H1 (cell line): ENCODE data around the gene TMEM129. TPM values are rescaled to one million over a fixed set of nuclear protein-coding genes. Genes with fewer than 3 reads are reported as not detected.

Experiments used
- CTCF ChIA-PET: fragments of 300-600 bp; sonication (Branson Sonifier 250); formaldehyde crosslinking; loops from one replicate; lab custom pipeline; 2021; ENCODE audit not compliant: partially characterized antibody; lab: Charles Lee
- POLR2A ChIA-PET: fragments of 300-600 bp; sonication (Branson Sonifier 250); formaldehyde crosslinking; loops from one replicate; lab custom pipeline; 2021; ENCODE audit warnings: inconsistent platforms; ENCODE audit not compliant: partially characterized antibody; lab: Charles Lee
- DNase-seq, 2 experiments: peaks; one replicate each; pipeline versions ENCODE4 v3.0.0 to v3.0.0-alpha.2; 2010 to 2022; ENCODE audit warnings: low spot score in 2 of 2, low read depth in 1 of 2, mixed read lengths in 1 of 2
- FAIRE-seq: peaks from 2 replicates; lab custom pipeline; 2011; peaks lifted over from hg19 to GRCh38; lab: Jason Lieb, UNC
- H2AFZ ChIP-seq: 2 replicates; pipeline ENCODE4 v1.8.1; 2012; ENCODE audit warnings: low read length, inconsistent platforms
- H2AK5ac ChIP-seq: 2 replicates; pipeline ENCODE4 v1.6.1; 2013; ENCODE audit warnings: low read depth, low read length
- H2BK120ac ChIP-seq: replicated peaks from 2 replicates; pipeline ENCODE3; 2013; ENCODE audit warnings: low read depth, low read length, inconsistent platforms
- H2BK12ac ChIP-seq: 2 replicates; pipeline ENCODE4 v1.6.1; 2013; ENCODE audit warnings: low read depth, low read length
- H2BK15ac ChIP-seq: 2 replicates; pipeline ENCODE4 v1.6.1; 2013; ENCODE audit warnings: low read length
- H2BK20ac ChIP-seq: 2 replicates; pipeline ENCODE4 v1.6.1; 2013; ENCODE audit warnings: low read length
- H2BK5ac ChIP-seq: 2 replicates; pipeline ENCODE4 v1.6.1; 2013; ENCODE audit warnings: low read depth, low read length
- H3K14ac ChIP-seq: 2 replicates; pipeline ENCODE4 v1.6.1; 2013; ENCODE audit warnings: inconsistent platforms; ENCODE audit not compliant: insufficient read length
- H3K18ac ChIP-seq: 2 replicates; pipeline ENCODE4 v1.6.1; 2013; ENCODE audit warnings: low read length; ENCODE audit errors: extremely low read depth
- H3K23ac ChIP-seq: 2 replicates; pipeline ENCODE4 v1.6.1; 2013; ENCODE audit warnings: inconsistent platforms; ENCODE audit not compliant: insufficient read length
- H3K23me2 ChIP-seq: 2 replicates; pipeline ENCODE4 v1.6.1; 2013; ENCODE audit warnings: low read depth, low read length
- H3K27ac ChIP-seq: 2 replicates; pipeline ENCODE4 v1.6.1; 2011; ENCODE audit warnings: low read depth, low read length, inconsistent platforms
- H3K27me3 ChIP-seq, 4 experiments: replicated peaks in 1 of 4; 1 replicate in 1 of 4; 2 replicates in 3 of 4; pipeline versions ENCODE4 v1.6.1 to v1.8.1; 2011 to 2013; ENCODE audit warnings: low read length in 3 of 4, mild to moderate bottlenecking in 3 of 4, inconsistent platforms in 2 of 4, mixed read lengths in 2 of 4, moderate library complexity in 1 of 4; ENCODE audit not compliant: control insufficient read depth in 3 of 4, insufficient read depth in 3 of 4; ENCODE audit errors: extremely low read depth in 1 of 4
- H3K36me3 ChIP-seq, 4 experiments: 2 replicates each; pipeline versions ENCODE4 v1.6.1 to v1.8.1; 2011 to 2013; ENCODE audit warnings: mild to moderate bottlenecking in 4 of 4, low read length in 3 of 4, moderate library complexity in 2 of 4, control low read depth in 1 of 4, inconsistent platforms in 1 of 4; ENCODE audit not compliant: insufficient read depth in 4 of 4, control insufficient read depth in 2 of 4
- H3K4ac ChIP-seq: replicated peaks from 2 replicates; pipeline ENCODE3; 2013; ENCODE audit warnings: low read length, low read depth, mixed read lengths, inconsistent platforms; ENCODE audit not compliant: insufficient read length
- H3K4me1 ChIP-seq, 4 experiments: replicated peaks in 1 of 4; 1 replicate in 1 of 4; 2 replicates in 3 of 4; pipeline versions ENCODE4 v1.6.1 to v1.8.1; 2011 to 2013; ENCODE audit warnings: low read length in 3 of 4, inconsistent platforms in 2 of 4, mixed read lengths in 1 of 4; ENCODE audit not compliant: insufficient read depth in 4 of 4, control insufficient read depth in 3 of 4
- H3K4me2 ChIP-seq, 2 experiments: 2 replicates each; pipeline versions ENCODE4 v1.6.1 to v1.8.1; 2011 to 2013; ENCODE audit warnings: low read depth in 2 of 2, low read length in 2 of 2, control low read depth in 1 of 2, inconsistent platforms in 1 of 2, mild to moderate bottlenecking in 1 of 2; ENCODE audit not compliant: insufficient read depth in 1 of 2
- H3K4me3 ChIP-seq, 4 experiments: fragments of 200-600, 300-600 bp in 1 of 4; sonication (generic), shearing (Covaris generic), sonication (Bioruptor Twin) in 1 of 4; 2 replicates each; pipeline versions ENCODE4 v1.5.1 to v1.8.1; 2011 to 2016; ENCODE audit warnings: low read length in 4 of 4, low read depth in 3 of 4, control low read depth in 2 of 4, inconsistent platforms in 2 of 4, mild to moderate bottlenecking in 2 of 4, mixed read lengths in 1 of 4, moderate library complexity in 1 of 4; ENCODE audit not compliant: insufficient read depth in 2 of 4; ENCODE audit errors: extremely low read depth in 1 of 4
- H3K56ac ChIP-seq: replicated peaks from 2 replicates; pipeline ENCODE3; 2013; ENCODE audit warnings: low read depth, mild to moderate bottlenecking, mixed read lengths, low read length, inconsistent platforms; ENCODE audit not compliant: insufficient read length
- H3K79me1 ChIP-seq: 2 replicates; pipeline ENCODE4 v1.6.1; 2013; ENCODE audit warnings: low read depth, low read length, control low read depth
- H3K79me2 ChIP-seq, 2 experiments: 2 replicates each; pipeline versions ENCODE4 v1.6.1 to v1.8.1; 2012 to 2013; ENCODE audit warnings: low read length in 2 of 2, mild to moderate bottlenecking in 2 of 2, inconsistent platforms in 1 of 2; ENCODE audit not compliant: insufficient read depth in 2 of 2, control insufficient read depth in 1 of 2
- H3K9ac ChIP-seq, 4 experiments: replicated peaks in 1 of 4; 1 replicate in 1 of 4; 2 replicates in 3 of 4; pipeline versions ENCODE4 v1.6.1 to v1.8.1; 2011 to 2013; ENCODE audit warnings: low read depth in 3 of 4, low read length in 3 of 4, control low read depth in 2 of 4, mild to moderate bottlenecking in 2 of 4, moderate library complexity in 2 of 4, inconsistent platforms in 1 of 4; ENCODE audit errors: extremely low read depth in 1 of 4
- H3K9me3 ChIP-seq, 2 experiments: 2 replicates each; pipeline versions ENCODE4 v1.6.1 to v1.8.1; 2012 to 2013; ENCODE audit warnings: mild to moderate bottlenecking in 2 of 2, moderate library complexity in 2 of 2, control low read depth in 1 of 2, inconsistent platforms in 1 of 2, low read depth in 1 of 2, low read length in 1 of 2, mixed read lengths in 1 of 2; ENCODE audit not compliant: insufficient read depth in 2 of 2
- H4K20me1 ChIP-seq, 2 experiments: replicated peaks in 1 of 2; 2 replicates each; pipeline versions ENCODE3 to v1.8.1; 2011 to 2013; ENCODE audit warnings: inconsistent platforms in 2 of 2, low read length in 2 of 2, mild to moderate bottlenecking in 1 of 2; ENCODE audit not compliant: insufficient read depth in 2 of 2, control insufficient read depth in 1 of 2
- H4K5ac ChIP-seq: 2 replicates; pipeline ENCODE4 v1.6.1; 2013; ENCODE audit warnings: low read length, low read depth, mixed read lengths, inconsistent platforms; ENCODE audit not compliant: insufficient read length
- H4K8ac ChIP-seq: 2 replicates; pipeline ENCODE4 v1.8.0; 2013; ENCODE audit warnings: mild to moderate bottlenecking, moderate library complexity, low read length, inconsistent platforms; ENCODE audit not compliant: insufficient read depth; ENCODE audit errors: extremely low read depth
- H4K91ac ChIP-seq: replicated peaks from 2 replicates; pipeline ENCODE3; 2013; ENCODE audit warnings: low read length, mixed read lengths, inconsistent platforms; ENCODE audit not compliant: insufficient read length
- CBX8 ChIP-seq: fragments of 300-800, 300-1000 bp; sonication (generic); IDR thresholded peaks from 2 replicates; pipeline ENCODE4 v1.7.1; 2016; ENCODE audit warnings: low read depth, low read length, borderline replicate concordance
- FOSL1 ChIP-seq: IDR thresholded peaks from 2 replicates; pipeline ENCODE4 v1.6.1; 2011; ENCODE audit warnings: mild to moderate bottlenecking, low read depth, low read length, moderate library complexity; ENCODE audit not compliant: insufficient read depth
- JUN ChIP-seq: IDR thresholded peaks from 2 replicates; pipeline ENCODE4 v1.6.1; 2011; ENCODE audit warnings: low read depth, mild to moderate bottlenecking, improper control_type of control experiment, low read length
- KDM5A ChIP-seq: fragments of 200-600 bp; IDR thresholded peaks from 2 replicates; pipeline ENCODE4 v1.7.1; 2012; ENCODE audit warnings: mild to moderate bottlenecking, low read length, inconsistent platforms, mixed read lengths
- RNF2 ChIP-seq: fragments of 200-900, 300-1000 bp; sonication (generic); IDR thresholded peaks from 2 replicates; pipeline ENCODE4 v1.7.1; 2016; ENCODE audit warnings: borderline replicate concordance, low read depth, mild to moderate bottlenecking, antibody characterized with exemption, low read length; ENCODE audit not compliant: poor library complexity, severe bottlenecking; ENCODE audit errors: missing control alignments
- SP4 ChIP-seq: IDR thresholded peaks from 2 replicates; pipeline ENCODE4 v1.6.1; 2012; ENCODE audit warnings: low read length, inconsistent platforms
- SRF ChIP-seq: IDR thresholded peaks from 2 replicates; pipeline ENCODE4 v1.6.1; 2011; ENCODE audit warnings: mild to moderate bottlenecking, low read depth, low read length, moderate library complexity
- SUZ12 ChIP-seq: fragments of 200-600 bp; sonication (generic); IDR thresholded peaks from 2 replicates; pipeline ENCODE4 v1.6.1; 2012; ENCODE audit warnings: mild to moderate bottlenecking, inconsistent platforms, low read length, moderate library complexity, mixed read lengths
- TAF1 ChIP-seq: IDR thresholded peaks from 2 replicates; pipeline ENCODE4 v1.6.1; 2011; ENCODE audit warnings: mild to moderate bottlenecking, low read depth, low read length
- WGBS, 2 experiments: shearing (Covaris generic) in 1 of 2; methylation state at CpG; one replicate each; pipeline versions ENCODE4 v1.1.6 to v1.1.7; 2013 to 2015; ENCODE audit warnings: low lambda C conversion rate in 2 of 2, mixed read lengths in 2 of 2, inconsistent platforms in 1 of 2, low coverage in 1 of 2, missing lambda C conversion rate in 1 of 2; ENCODE audit not compliant: insufficient replicate concordance in 2 of 2, insufficient coverage in 1 of 2, insufficient read length in 1 of 2; ENCODE audit errors: extremely low coverage in 1 of 2, missing lambda C conversion rate in 1 of 2; 5-methylcytosine and 5-hydroxymethylcytosine counted together
- polyA plus RNA-seq, 7 experiments: library from polyadenylated mRNA; depleted of rRNA in 3 of 7; stranded (reverse) in 5 of 7; unstranded in 2 of 7; fragments of >200 nt in 5 of 7; fragments of 200-250 nt in 2 of 7; gene quantifications; 1 replicate in 5 of 7; 2 replicates in 1 of 7; 4 replicates in 1 of 7; pipeline versions ENCODE4 v1.2.1 to v1.2.3, GENCODE V29; 2011 to 2013; ENCODE audit warnings: missing spikeins in 2 of 7, mixed read lengths in 2 of 7
- total RNA-seq: library from RNA; stranded (reverse); fragmentation: NEBNext Ultra II Directional; extraction: Animal tissue kit (Norgen Biotek cat#: 25700); gene quantifications from 2 replicates; pipeline ENCODE4 v1.2.1, GENCODE V29; 2021
- TF ChIP-seq, protein P1 (sequence below): IDR thresholded peaks from 2 replicates; pipeline ENCODE4 v1.6.1; 2012; ENCODE audit warnings: low read length, inconsistent platforms
- TF ChIP-seq, protein P2 (sequence below): IDR thresholded peaks from 2 replicates; pipeline ENCODE4 v1.6.1; 2012; ENCODE audit warnings: inconsistent platforms

Gene TMEM129
- total and polyA plus RNA-seq, 2 of the 8 experiments (the other 6 are each of a cell fraction or from before 2014, with no cell fraction given): 31.5 to 58.7 TPM

- no peak overlapping the region for H4K5ac ChIP-seq
- no peak overlapping the region for H3K4ac ChIP-seq
- no peak overlapping the region for H2BK120ac ChIP-seq
- TF ChIP-seq KDM5A (no peak), SUZ12 (no peak), JUN (no peak), SRF (no peak), TAF1 (no peak), CBX8 (no peak), FOSL1 (no peak), SP4 (no peak), RNF2 (no peak)
- TF ChIP-seq, protein P1, sequence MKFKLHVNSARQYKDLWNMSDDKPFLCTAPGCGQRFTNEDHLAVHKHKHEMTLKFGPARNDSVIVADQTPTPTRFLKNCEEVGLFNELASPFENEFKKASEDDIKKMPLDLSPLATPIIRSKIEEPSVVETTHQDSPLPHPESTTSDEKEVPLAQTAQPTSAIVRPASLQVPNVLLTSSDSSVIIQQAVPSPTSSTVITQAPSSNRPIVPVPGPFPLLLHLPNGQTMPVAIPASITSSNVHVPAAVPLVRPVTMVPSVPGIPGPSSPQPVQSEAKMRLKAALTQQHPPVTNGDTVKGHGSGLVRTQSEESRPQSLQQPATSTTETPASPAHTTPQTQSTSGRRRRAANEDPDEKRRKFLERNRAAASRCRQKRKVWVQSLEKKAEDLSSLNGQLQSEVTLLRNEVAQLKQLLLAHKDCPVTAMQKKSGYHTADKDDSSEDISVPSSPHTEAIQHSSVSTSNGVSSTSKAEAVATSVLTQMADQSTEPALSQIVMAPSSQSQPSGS: no peak
- TF ChIP-seq, protein P2, sequence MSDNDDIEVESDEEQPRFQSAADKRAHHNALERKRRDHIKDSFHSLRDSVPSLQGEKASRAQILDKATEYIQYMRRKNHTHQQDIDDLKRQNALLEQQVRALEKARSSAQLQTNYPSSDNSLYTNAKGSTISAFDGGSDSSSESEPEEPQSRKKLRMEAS: no peak
- TF ChIP-seq, all 59 proteins: peak for 0
- Histone ChIP-seq H4K91ac (no peak overlapping the region), H4K20me1 (peaks cover 2 to 4% of the 10 kb centered on the region in 2 experiments), H3K79me2 (no peaks in the 10 kb centered on the region), H3K4me2 (no peak overlapping the region), H3K14ac (no peak overlapping the region), H3K9me3 (no peaks in the 10 kb centered on the region), H3K4me1 (peaks cover 0 to 15% (median 11%) of the 10 kb centered on the region in 4 experiments; a peak in 6 of 7 replicates), H2BK15ac (no peak overlapping the region), H2AFZ (no peak overlapping the region), H3K18ac (no peak overlapping the region), H3K27ac (no peak overlapping the region), H3K9ac (no peak overlapping the region), H3K79me1 (no peaks in the 10 kb centered on the region), H3K4me3 (no peak overlapping the region), H4K8ac (no peak overlapping the region), H3K23me2 (no peaks in the 10 kb centered on the region), H2BK12ac (no peak overlapping the region), H2AK5ac (no peak overlapping the region), H3K36me3 (peaks cover 0 to 4% (median 3%) of the 10 kb centered on the region in 4 experiments; a peak in 4 of 8 replicates), H3K23ac (no peak overlapping the region), H3K27me3 (peaks cover 0 to 4% (median 0%) of the 10 kb centered on the region in 4 experiments; a peak in 2 of 7 replicates), H3K56ac (no peak overlapping the region), H2BK20ac (no peak overlapping the region), H2BK5ac (no peak overlapping the region)
- 85% methylated on average over 12 of the region's 14 CpGs; no CpG with 5 or more reads in 1 of the 2 experiments for WGBS, 2 experiments
- ChIA-PET CTCF (interaction anchor here (3.2 to 52.9 kb wide), 3 partner anchors 39 to 161 kb away, joined by 15 to 2507 read pairs (median 34); partner anchors contain the start of gene FGFR3), POLR2A (interaction anchor here (1.4 kb wide), 1 partner anchor 10 kb away, joined by 3 read pairs; no protein-coding TSS in a partner anchor)
- DNase-seq: peak in 1 of 2 experiments; percentile 50
- FAIRE-seq: no peak
Observed at GRCh38 chr4:1749826-1750225, 28.7 kb upstream of the TMEM129 start.
